Breast epithelium (tissue), 4 donors: ENCODE data around the gene SLC46A2. TPM values are rescaled to one million over a fixed set of nuclear protein-coding genes. Genes with fewer than 3 reads are reported as not detected.

Source experiments
- DNase-seq, 2 donors: peaks; one replicate each; pipeline ENCODE4 v3.0.0-alpha.2; 2019; ENCODE audit warnings: low spot score in 2 of 2
- H3K27ac ChIP-seq, 2 donors: fragments of 200-600 bp; sonication (generic) in 1 of 2; one replicate each; pipeline ENCODE4 v1.5.1; 2016 to 2019; ENCODE audit warnings: mild to moderate bottlenecking in 1 of 2
- H3K27me3 ChIP-seq, 2 donors: fragments of 200-600 bp; sonication (generic) in 1 of 2; one replicate each; pipeline versions ENCODE4 v1.5.1 to v1.6.0; 2017 to 2019; ENCODE audit warnings: control low read depth in 1 of 2, mild to moderate bottlenecking in 1 of 2
- H3K36me3 ChIP-seq: fragments of 200-600 bp; one replicate; pipeline ENCODE4 v1.5.1; 2019
- H3K4me1 ChIP-seq, 2 donors: fragments of 200-600 bp; sonication (generic); one replicate each; pipeline ENCODE4 v1.5.1; 2016 to 2019; ENCODE audit warnings: control low read depth in 1 of 2
- H3K4me3 ChIP-seq, 3 donors: fragments of 200-600 bp; sonication (generic); 1 replicate in 2 of 3; 2 replicates in 1 of 3; pipeline ENCODE4 v1.5.1; 2016 to 2019; ENCODE audit warnings: mild to moderate bottlenecking in 3 of 3, moderate library complexity in 2 of 3
- H3K9me3 ChIP-seq, 2 donors: fragments of 200-600 bp; sonication (generic) in 1 of 2; one replicate each; pipeline ENCODE4 v1.5.1; 2016 to 2019; ENCODE audit warnings: control low read depth in 1 of 2
- CTCF ChIP-seq, 3 donors: fragments of 450-650 bp; IDR thresholded peaks; one replicate each; pipeline ENCODE4 v1.5.1; 2016 to 2017; ENCODE audit warnings: antibody characterized with exemption in 3 of 3, mild to moderate bottlenecking in 3 of 3, moderate library complexity in 3 of 3
- POLR2A ChIP-seq: fragments of 450-650 bp; IDR thresholded peaks from one replicate; pipeline ENCODE4 v1.6.1; 2016; ENCODE audit warnings: antibody characterized with exemption, mild to moderate bottlenecking, moderate library complexity
- POLR2AphosphoS5 ChIP-seq, 3 donors: sonication (generic); formaldehyde crosslinking; IDR thresholded peaks; one replicate each; pipeline ENCODE4 v1.6.1; 2017; ENCODE audit warnings: antibody characterized with exemption in 3 of 3
- intact Hi-C: fragments of 100-400 bp; cut with DNase I; formaldehyde crosslinking; loops from one replicate; pipeline ENCODE4 v1.15.1; 2023; ENCODE audit warnings: low total_unique reads
- total RNA-seq, 3 donors: library from RNA; depleted of rRNA; stranded (reverse); fragments of >200 nt; gene quantifications; one replicate each; pipeline ENCODE4 v1.1.0, GENCODE V29; 2016

The SLC46A2 gene
- total RNA-seq, 3 donors from 2014 or later, result 0.16 to 0.66 TPM; not detected in 1

DNA sequence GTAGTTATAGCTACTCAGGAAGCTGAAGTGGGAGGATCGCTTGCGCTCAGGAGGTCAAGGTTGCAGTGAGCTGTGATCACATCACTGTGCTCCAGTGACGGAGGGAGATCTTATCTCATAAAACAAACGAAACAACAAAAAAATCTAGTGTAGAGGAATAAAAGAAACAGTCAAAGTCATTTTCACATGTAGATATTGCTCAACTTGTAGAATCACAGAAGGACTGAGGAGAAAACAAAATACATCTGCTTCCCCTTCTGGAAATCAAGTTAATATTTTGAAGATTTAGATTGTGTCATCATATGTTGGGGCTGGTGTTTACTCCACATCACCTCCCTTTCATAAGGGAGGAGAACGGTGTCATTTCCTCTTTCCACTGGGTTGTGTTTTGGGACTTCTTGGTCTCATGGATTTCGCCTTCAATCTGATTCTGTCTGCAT, 8.2 kb upstream of the SLC46A2 start:
- no peak for DNase-seq
- TF ChIP-seq POLR2AphosphoS5 (IDR thresholded peaks at IDR 0.05), result no peak
- no peak for TF ChIP-seq POLR2A
- H3K4me1 ChIP-seq, result no peaks in the 10 kb centered on the region
- H3K36me3 ChIP-seq, result no peaks in the 10 kb centered on the region
- no peak overlapping the region for H3K4me3 ChIP-seq
- intact Hi-C loops, result no loop called here
- H3K27me3 ChIP-seq, result no peaks in the 10 kb centered on the region
- H3K9me3 ChIP-seq, result no peaks in the 10 kb centered on the region
- no peak overlapping the region for H3K27ac ChIP-seq

DNA sequence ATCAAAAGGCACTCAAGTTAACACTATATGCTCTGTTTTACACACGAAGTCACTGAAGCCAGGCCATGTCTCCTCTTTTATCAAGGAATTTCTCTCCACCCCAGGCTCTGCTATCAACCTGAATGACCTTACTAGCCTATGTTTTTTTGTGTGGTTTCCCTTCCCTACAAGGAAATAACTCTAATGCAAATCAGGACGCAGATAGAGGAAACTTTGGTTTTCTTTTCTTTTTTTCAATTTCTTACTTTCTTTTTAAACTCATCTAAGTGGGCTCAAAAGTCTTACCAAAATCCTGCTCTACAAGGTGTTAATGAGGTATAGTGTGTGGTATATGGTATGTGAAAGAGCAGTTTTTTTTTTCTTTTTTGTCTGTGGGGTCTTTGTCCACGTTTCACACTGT, 5.5 kb upstream of the SLC46A2 start:
- Histone ChIP-seq H3K4me1 (no peaks in the 10 kb centered on the region), H3K27ac (no peak overlapping the region), H3K4me3 (no peak overlapping the region), H3K36me3 (no peaks in the 10 kb centered on the region), H3K9me3 (no peaks in the 10 kb centered on the region), H3K27me3 (no peaks in the 10 kb centered on the region)
- DNase-seq, result no peak
- intact Hi-C loops, result no loop called here
- TF ChIP-seq CTCF (IDR thresholded peaks at IDR 0.05) (no peak), POLR2A (no peak), POLR2AphosphoS5 (IDR thresholded peaks at IDR 0.05) (no peak)

- intact Hi-C loops, result no loop called here
- no peak overlapping the region for H3K27ac ChIP-seq
- DNase-seq, result no peak
Measured at GRCh38 chr9:112894699-112895098, 4.0 kb upstream of the SLC46A2 start.

DNA sequence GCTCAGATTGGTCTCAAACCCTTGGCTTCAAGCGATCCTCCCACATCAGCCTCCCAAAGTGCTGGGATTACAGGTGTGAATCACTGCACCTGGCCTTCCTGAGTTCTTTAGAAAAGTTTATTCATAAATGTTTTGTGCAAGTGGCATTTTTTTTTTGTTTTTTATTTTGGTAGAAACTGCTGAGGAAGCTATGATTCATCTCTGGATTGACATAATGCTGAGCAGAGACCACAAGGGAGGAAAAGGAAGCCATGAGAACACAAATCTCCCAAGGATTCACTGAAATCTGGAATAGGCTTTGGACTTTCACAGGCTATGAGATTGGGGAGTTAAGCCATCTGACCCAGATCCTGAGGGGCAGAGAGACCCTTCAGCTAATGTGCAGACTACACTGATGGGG, 3.4 kb upstream of the SLC46A2 start:
- Histone ChIP-seq H3K27me3 (peaks cover 0 to 8% of the 10 kb centered on the region in 2 donors), H3K27ac (no peak overlapping the region), H3K9me3 (no peaks in the 10 kb centered on the region), H3K36me3 (no peaks in the 10 kb centered on the region), H3K4me3 (no peak overlapping the region), H3K4me1 (no peaks in the 10 kb centered on the region)
- no peak for DNase-seq
- TF ChIP-seq POLR2AphosphoS5 (IDR thresholded peaks at IDR 0.05) (no peak), POLR2A (no peak), CTCF (IDR thresholded peaks at IDR 0.05) (no peak)
- intact Hi-C loops, result no loop called here

More at GRCh38 chr9:112894699-112895098, 4.0 kb upstream of the SLC46A2 start:
- H3K9me3 ChIP-seq, result no peaks in the 10 kb centered on the region
- H3K36me3 ChIP-seq, result no peaks in the 10 kb centered on the region
- no peak overlapping the region for H3K4me3 ChIP-seq
- no peak for TF ChIP-seq POLR2AphosphoS5 (IDR thresholded peaks at IDR 0.05)
- TF ChIP-seq POLR2A, result no peak
- TF ChIP-seq CTCF (IDR thresholded peaks at IDR 0.05), result no peak
- H3K27me3 ChIP-seq, result peaks cover 0 to 8% of the 10 kb centered on the region in 2 donors
- H3K4me1 ChIP-seq, result no peaks in the 10 kb centered on the region

- Histone ChIP-seq H3K9me3 (no peaks in the 10 kb centered on the region), H3K4me1 (no peaks in the 10 kb centered on the region), H3K36me3 (no peaks in the 10 kb centered on the region), H3K27me3 (peaks cover 0 to 8% of the 10 kb centered on the region in 2 donors), H3K4me3 (no peak overlapping the region), H3K27ac (no peak overlapping the region)
- no peak for DNase-seq
- TF ChIP-seq CTCF (IDR thresholded peaks at IDR 0.05) (no peak), POLR2A (no peak), POLR2AphosphoS5 (IDR thresholded peaks at IDR 0.05) (no peak)
- intact Hi-C loops, result no loop called here
Measured at GRCh38 chr9:112892981-112893380, 2.3 kb upstream of the SLC46A2 start.

DNA sequence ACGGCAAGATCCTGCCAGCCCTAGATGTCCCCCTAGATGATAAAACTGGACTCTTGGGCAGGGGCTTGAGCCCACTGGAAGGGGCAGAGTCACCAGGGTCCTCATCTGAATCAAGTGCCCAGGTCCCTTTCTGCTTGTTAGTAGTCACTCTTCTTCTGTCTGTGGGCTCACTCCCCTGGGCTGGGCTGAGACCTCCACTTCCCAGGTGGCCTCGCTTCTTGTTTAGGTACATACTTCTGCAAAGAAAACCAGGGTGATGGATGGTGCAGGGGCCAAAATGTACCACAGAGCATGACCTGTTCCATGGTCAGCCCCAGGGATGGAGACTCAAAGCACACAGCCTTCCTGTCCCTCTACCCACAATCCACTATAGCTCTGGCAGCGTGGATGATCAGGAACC, 845 bp upstream of the SLC46A2 start:
- intact Hi-C loops, result no loop called here

More for the DNA sequence above, 845 bp upstream of the SLC46A2 start:
- no peak for DNase-seq
- Histone ChIP-seq H3K4me3 (no peak overlapping the region), H3K27ac (no peak overlapping the region), H3K4me1 (no peaks in the 10 kb centered on the region), H3K9me3 (no peaks in the 10 kb centered on the region), H3K27me3 (peaks cover 0 to 8% of the 10 kb centered on the region in 2 donors), H3K36me3 (no peaks in the 10 kb centered on the region)
- TF ChIP-seq CTCF (IDR thresholded peaks at IDR 0.05) (no peak), POLR2A (no peak), POLR2AphosphoS5 (IDR thresholded peaks at IDR 0.05) (no peak)
